ENCODE data around the gene GALNS.
A peak's percentile ranks its signal among the peaks of the same experiment; 100 is the strongest.

GALNS gene

GRCh38 chr16:88764913-88765349 lies 91.8 kb downstream of the GALNS start:
- Mint-ChIP-seq H3K27me3 (ENCODE audit: low read depth) (peaks cover 12% of the 10 kb centered on the region), H3K4me3 (no peak overlapping the region), H3K9me3 (no peaks in the 10 kb centered on the region), H3K4me1 (peaks cover 15% of the 10 kb centered on the region), H3K27ac (peak overlapping the region in 2 of 3 experiments; percentile 33 to 48), H3K36me3 (ENCODE audit: low read depth) (no peaks in the 10 kb centered on the region)
- TF ChIP-seq, protein P1, sequence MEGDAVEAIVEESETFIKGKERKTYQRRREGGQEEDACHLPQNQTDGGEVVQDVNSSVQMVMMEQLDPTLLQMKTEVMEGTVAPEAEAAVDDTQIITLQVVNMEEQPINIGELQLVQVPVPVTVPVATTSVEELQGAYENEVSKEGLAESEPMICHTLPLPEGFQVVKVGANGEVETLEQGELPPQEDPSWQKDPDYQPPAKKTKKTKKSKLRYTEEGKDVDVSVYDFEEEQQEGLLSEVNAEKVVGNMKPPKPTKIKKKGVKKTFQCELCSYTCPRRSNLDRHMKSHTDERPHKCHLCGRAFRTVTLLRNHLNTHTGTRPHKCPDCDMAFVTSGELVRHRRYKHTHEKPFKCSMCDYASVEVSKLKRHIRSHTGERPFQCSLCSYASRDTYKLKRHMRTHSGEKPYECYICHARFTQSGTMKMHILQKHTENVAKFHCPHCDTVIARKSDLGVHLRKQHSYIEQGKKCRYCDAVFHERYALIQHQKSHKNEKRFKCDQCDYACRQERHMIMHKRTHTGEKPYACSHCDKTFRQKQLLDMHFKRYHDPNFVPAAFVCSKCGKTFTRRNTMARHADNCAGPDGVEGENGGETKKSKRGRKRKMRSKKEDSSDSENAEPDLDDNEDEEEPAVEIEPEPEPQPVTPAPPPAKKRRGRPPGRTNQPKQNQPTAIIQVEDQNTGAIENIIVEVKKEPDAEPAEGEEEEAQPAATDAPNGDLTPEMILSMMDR (IDR thresholded peaks at IDR 0.05; ENCODE audit: unreplicated experiment in 3 of 3) = no peak

- no peak overlapping the region for H3K4me3 Mint-ChIP-seq
- H3K36me3 Mint-ChIP-seq (ENCODE audit: low read depth) = no peaks in the 10 kb centered on the region
- no peaks in the 10 kb centered on the region for H3K9me3 Mint-ChIP-seq
- peak overlapping the region in 2 of 3 experiments; percentile 57 to 63 for H3K27ac Mint-ChIP-seq
- TF ChIP-seq, protein P1 (IDR thresholded peaks at IDR 0.05; ENCODE audit: unreplicated experiment in 3 of 3) = no peak
- H3K4me1 Mint-ChIP-seq = peaks cover 16% of the 10 kb centered on the region
- peaks cover 12% of the 10 kb centered on the region for H3K27me3 Mint-ChIP-seq (ENCODE audit: low read depth)
Measured at GRCh38 chr16:88764080-88764479, 92.7 kb downstream of the GALNS start.
